ENCODE results near the gene TLL1. TPM values are rescaled to one million over a fixed set of nuclear protein-coding genes. Genes with fewer than 3 reads are reported as not detected.

TLL1 gene
- total and polyA plus RNA-seq, 2 experiments from 2014 or later: 0.18 to 2.4 TPM

- TF ChIP-seq STAT1 (IDR thresholded peaks at IDR 0.05; ENCODE audit: unreplicated experiment): no peak
- no peak for TF ChIP-seq ZNF331 (CRISPR knock-in tag; IDR thresholded peaks at IDR 0.05; ENCODE audit: low read depth)
- TF ChIP-seq CREB1 (CRISPR knock-in tag; IDR thresholded peaks at IDR 0.05; ENCODE audit: low read depth): no peak
- no peak for TF ChIP-seq EZH2 (IDR thresholded peaks at IDR 0.05; ENCODE audit: low read depth, unreplicated experiment)
- no peak for TF ChIP-seq EZH2phosphoT487 (IDR thresholded peaks at IDR 0.05; ENCODE audit: unreplicated experiment)
Measured at GRCh38 chr4:165877286-165877685, 4.2 kb downstream of the TLL1 start (continued).

GRCh38 chr4:165879641-165880040 is 6.6 kb downstream of the TLL1 start:
- no peak overlapping the region for H3K27ac Mint-ChIP-seq
- no peaks in the 10 kb centered on the region for H4K20me1 ChIP-seq (replicated peaks; ENCODE audit: insufficient read depth)
- H3K36me3 Mint-ChIP-seq (ENCODE audit: low read depth): no peaks in the 10 kb centered on the region
- no peak overlapping the region for H2AFZ ChIP-seq
- H3K4me1 Mint-ChIP-seq: peaks cover 17% of the 10 kb centered on the region
- H3K9me3 Mint-ChIP-seq: no peaks in the 10 kb centered on the region
- no peaks in the 10 kb centered on the region for H3K9me2 ChIP-seq (ENCODE audit: insufficient read depth)
- peaks cover 20% of the 10 kb centered on the region for H3K27me3 ChIP-seq (ENCODE audit: insufficient read depth)
- H3K4me2 ChIP-seq: no peak overlapping the region
- no peaks in the 10 kb centered on the region for H3F3A ChIP-seq (replicated peaks; ENCODE audit: low read depth)
- no peaks in the 10 kb centered on the region for H3K79me2 ChIP-seq (replicated peaks; ENCODE audit: insufficient read depth)
- DNase-seq (ENCODE audit: low spot score) (no peak), ATAC-seq (no peak)
- H3K27ac ChIP-seq (ENCODE audit: low read depth): no peak overlapping the region
- no peaks in the 10 kb centered on the region for H3K36me3 ChIP-seq (ENCODE audit: insufficient read depth)
- H3K27me3 Mint-ChIP-seq (ENCODE audit: insufficient read depth, low read depth, poor library complexity): peaks cover 16% of the 10 kb centered on the region
- H3K4me1 ChIP-seq (ENCODE audit: insufficient read depth): peaks cover 9% of the 10 kb centered on the region
- no peak overlapping the region for H3K4me3 ChIP-seq
- TF ChIP-seq EZH2 (IDR thresholded peaks at IDR 0.05; ENCODE audit: low read depth, unreplicated experiment): no peak
- no peak for TF ChIP-seq CREB1 (CRISPR knock-in tag; IDR thresholded peaks at IDR 0.05; ENCODE audit: low read depth)
- TF ChIP-seq CTCF (conservative IDR thresholded peaks at IDR 0.05; ENCODE audit: low read depth in 2 of 2): no peak
- no peak for TF ChIP-seq ZNF114 (CRISPR knock-in tag; IDR thresholded peaks at IDR 0.05)
- TF ChIP-seq POLR2AphosphoS5 (IDR thresholded peaks at IDR 0.05; ENCODE audit: low read depth): no peak
- TF ChIP-seq ZNF462 (CRISPR knock-in tag; IDR thresholded peaks at IDR 0.05): no peak
- TF ChIP-seq JUNB (IDR thresholded peaks at IDR 0.05; ENCODE audit: unreplicated experiment): no peak
- no peak for TF ChIP-seq NANOG (IDR thresholded peaks at IDR 0.05; ENCODE audit: borderline replicate concordance)
- no peak for TF ChIP-seq ETS1 (IDR thresholded peaks at IDR 0.05)
- TF ChIP-seq ZNF331 (CRISPR knock-in tag; IDR thresholded peaks at IDR 0.05; ENCODE audit: low read depth): no peak
- TF ChIP-seq STAT1 (IDR thresholded peaks at IDR 0.05; ENCODE audit: unreplicated experiment): no peak
- no peak overlapping the region for H3K4me3 Mint-ChIP-seq

All from GM23338 (cell line).